Stimulated activated CD8-positive, alpha-beta memory T cell treated with anti-CD3 and anti-CD28 coated beads, Interleukin-4, amount 100 ng/mL, for 1 hour (primary cell): ENCODE results near the gene SNRNP200.
"Not testable (repeated sequence)": the region's sequence is repeated elsewhere in the genome, so short reads cannot be mapped to it uniquely, and the experiment has no call there.

ENCODE experiments used
- DNase-seq, 2 donors: peaks; one replicate each; pipeline ENCODE4 v3.0.0-alpha.2; 2020; ENCODE audit warnings: low read depth in 2 of 2, low spot score in 1 of 2

SNRNP200 gene

DNA sequence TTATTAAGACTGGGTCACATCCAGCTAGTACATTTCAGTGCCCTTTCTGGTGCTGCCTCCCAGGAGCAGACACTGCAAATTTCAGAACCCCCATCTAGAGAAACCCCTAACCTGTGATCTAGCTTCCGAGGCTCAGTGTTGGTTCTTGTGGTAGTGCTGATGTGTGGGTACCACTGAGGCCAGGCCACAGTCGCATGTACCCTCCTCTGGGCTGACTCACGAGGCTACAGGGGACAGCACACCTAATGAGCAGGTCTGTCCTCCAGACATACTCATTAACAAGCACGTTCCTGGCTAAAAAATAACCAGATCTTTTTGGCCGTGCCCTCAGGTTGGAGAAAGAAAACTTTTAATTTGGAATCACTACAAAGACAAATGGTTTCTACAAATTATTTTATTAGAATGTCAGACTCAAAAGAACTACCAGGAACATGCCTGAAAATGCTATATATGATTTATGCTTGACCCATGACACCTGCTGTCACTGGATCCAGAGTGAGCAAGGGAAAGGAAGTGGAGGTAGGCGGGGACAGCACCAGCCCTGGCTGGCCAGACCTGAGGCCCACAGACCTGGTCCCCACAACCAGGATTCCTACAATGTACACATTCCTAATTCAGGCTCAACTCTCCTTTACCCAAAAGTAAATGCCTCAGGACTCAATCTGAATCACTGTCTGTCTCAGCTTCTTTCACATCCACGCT is 30.8 kb downstream of the SNRNP200 start:
- no peak for DNase-seq

DNA sequence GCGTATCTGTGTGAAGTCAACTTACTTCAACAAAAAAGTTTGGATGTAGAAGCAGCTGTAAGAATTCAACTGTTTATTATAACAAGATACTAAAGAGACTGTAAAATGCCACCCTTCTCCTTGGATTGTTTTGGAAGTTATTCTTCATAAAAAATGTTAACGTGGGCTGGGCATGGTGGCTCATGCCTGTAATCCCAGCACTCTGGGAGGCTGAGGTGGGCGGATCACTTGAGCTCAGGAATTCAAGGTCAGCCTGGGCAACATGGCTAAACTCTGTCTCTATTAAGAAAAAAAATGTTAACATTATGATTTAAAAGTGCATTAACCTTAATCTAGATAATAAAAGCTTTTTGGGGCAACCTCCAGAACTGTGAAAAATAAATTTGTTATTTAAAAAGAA is 31.6 kb downstream of the SNRNP200 start:
- no peak for DNase-seq

DNA sequence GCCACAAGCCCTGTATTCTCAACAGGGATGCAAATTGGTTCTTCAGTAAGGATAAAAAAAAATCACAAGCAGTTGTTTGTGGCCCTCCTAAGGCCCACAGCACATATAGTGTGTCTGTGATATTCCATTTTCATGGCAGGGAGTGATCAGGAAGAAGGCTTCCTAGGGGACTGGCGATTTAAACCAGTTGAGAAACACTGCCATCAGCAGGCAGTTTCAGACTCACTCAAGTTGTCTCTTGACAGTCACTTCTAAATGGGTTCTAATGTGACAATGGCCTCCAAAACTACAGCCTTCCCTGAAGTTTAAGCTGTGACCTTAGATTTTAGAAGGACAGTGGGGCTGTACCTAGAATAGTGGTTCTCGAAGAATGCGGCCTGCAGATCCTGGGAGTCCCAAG is 33.4 kb downstream of the SNRNP200 start:
- DNase-seq: no peak

DNA sequence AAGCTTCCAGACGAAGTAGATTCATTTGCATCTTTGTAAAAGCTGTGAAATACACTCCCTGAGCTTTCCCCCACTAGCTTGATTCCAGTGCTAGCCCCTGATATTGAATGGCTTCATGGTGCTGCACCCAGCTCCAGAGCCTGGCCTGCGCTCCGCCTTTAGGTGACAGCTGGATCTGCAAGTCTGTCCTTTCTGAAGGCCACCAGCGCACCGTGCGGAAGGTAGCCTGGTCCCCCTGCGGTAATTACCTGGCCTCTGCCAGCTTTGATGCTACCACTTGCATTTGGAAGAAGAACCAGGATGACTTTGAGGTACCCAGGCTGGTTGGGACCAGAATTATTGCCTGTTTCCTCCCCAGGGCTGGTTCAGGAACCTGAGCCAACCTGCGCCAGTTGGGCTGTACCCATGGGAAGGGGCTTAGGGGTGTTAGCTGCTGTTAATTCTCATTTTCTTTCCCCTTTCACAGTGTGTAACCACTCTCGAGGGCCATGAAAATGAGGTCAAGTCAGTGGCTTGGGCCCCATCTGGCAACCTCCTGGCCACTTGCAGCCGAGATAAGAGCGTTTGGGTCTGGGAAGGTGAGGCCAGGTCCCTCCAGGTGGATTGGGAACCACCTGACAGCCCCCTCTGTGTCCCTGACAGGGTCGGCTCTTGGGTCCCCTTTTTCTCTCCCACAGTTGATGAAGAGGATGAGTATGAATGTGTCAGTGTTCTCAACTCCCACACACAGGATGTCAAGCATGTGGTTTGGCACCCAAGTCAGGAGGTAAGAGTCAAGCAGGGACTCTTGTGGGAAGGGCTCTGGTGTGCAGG is 38.0 kb downstream of the SNRNP200 start:
- DNase-seq: no peak

DNA sequence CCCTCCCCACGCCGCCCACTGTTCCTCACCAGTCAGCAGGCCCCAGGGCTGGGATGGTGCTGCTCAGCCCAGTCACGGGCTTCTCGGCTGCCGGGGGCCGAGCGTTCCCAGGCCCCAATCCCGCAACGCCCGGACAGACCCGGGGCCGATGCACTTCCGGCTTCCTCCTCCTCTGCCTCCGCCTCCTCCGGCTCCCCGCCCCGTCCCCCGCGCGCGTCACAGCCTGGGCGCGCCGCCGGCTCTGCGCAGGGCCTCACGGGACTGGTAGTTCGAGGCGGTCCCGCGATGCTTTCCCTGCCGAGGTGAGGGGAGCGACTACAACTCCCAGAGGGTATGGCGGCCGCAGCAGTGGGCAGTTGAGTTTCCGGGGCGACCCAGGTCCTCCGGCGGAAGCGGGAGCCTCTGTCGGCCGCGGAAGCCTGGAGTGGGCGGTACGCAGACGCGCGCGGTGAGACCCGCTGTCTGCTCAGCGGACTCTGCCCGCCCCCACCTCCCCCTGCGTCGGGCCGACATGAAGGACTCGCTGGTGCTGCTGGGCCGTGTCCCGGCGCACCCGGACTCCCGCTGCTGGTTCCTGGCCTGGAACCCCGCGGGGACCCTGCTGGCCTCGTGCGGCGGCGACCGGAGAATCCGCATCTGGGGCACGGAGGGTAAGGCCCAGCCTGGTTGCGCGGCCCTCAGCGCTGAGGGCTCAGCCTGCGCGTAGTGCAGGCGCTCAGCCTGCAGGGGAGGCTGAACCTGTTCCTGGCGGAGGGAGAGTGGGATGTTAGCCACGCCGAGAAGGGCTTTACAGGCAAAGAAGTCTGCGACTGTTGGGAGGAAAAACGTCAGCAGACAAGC is 39.3 kb downstream of the SNRNP200 start, which contains the start of the genes CIAO1 and TMEM127:
Gene CIAO1 (plus strand): TSS at position 386 of the 840 bp plus-strand sequence. CDS start 126 bp downstream, at position 512.
Gene TMEM127 (minus strand): TSS at position 158 of the 840 bp plus-strand sequence. CDS start 616 bp downstream, outside the sequence.
- DNase-seq: peak; percentile 88 to 94

DNA sequence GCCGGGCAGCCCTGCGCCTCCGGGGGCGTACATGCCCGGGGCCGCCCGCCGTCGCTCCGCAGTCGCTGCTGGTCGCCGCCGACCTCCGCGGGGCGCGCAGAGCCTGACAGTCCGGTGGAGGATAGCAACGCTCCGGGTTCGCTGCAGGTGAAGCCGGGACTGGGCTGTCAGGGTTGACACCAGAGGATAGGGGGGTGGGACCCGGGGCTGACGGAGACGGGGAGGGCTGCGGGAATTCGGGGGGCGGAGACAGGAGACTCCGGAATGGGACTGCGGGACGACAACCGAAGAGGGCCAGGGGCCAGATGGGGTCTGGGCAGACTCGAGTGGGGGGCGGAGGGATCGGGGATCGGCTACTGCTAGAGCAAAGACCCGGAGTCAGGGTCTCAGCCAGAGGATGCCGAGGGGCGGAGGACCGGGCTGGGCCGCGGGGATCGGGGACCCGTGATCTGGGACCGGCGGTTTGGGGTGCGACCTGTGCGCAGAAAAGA is 40.0 kb downstream of the SNRNP200 start:
- peak; percentile 13 to 17 for DNase-seq

DNA sequence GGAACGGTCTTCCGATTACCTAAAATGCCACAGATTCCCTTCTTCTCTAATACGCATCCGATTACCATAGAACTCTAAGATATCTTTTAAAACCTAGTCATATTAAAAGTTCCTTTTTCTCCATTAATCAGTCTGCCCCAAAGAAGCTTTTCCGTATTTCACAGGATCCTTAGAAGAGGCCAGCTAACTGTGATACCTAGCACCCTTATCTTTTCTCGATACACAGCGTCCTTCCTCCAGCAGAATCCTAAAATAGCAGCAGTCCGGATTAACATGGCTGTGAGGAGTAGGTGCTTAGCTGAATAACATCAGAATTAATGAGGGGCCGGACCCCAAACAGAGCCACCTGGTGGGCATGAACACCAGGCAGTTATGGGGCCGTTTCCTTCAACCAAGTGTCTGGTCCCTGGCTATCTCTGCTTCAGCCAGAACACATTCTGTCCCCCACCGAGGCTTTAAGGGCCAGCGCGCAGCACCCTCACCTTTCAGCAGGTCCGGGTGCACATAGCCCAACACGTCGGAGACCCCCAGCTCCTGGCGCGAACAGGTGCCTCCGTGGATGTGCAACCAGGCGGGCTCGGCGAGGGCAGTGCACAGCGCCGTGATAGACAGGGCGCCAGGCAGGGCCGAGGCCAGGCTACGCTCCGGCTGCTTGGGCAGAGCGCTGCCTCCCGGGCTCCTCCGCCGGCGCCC is 40.5 kb downstream of the SNRNP200 start:
- DNase-seq: no peak

DNA sequence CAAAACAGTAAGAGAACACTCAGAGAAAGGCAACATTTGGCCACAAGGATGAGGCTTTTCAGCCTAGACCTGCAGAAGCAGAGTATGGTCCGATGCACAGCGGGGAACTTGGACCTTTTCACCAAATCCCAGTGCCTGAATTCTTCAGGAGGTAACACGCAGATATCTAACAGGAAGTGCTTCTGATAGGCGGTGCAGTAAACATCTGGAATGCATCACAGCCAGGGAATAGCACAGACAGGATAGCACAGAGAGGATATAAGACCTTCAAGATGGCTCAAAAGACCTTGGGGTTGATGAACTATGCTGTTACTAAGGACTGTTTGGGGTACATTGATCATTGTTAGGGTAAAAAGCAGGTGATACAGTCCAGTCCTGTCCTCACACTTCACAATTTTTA is 41.3 kb downstream of the SNRNP200 start:
- no peak for DNase-seq

DNA sequence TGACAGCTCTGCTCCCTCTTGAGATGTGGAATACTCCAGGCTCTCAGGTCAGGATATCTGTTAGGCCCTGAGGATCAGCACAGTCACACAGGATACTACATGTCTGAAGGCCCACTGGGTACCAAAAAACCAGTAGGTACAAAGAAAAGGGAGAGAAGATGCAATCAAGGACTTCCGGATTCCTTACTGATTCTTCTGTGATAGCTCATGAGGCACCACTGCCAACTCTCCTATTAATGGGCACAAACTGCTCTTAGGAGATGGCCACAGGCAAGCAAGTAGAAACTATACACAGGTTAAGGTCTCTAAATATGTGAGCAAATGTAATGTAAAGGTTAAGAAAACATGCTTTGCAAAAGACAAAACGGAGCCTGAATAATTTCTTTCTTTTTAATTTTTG is 43.0 kb downstream of the SNRNP200 start:
- no peak for DNase-seq

DNA sequence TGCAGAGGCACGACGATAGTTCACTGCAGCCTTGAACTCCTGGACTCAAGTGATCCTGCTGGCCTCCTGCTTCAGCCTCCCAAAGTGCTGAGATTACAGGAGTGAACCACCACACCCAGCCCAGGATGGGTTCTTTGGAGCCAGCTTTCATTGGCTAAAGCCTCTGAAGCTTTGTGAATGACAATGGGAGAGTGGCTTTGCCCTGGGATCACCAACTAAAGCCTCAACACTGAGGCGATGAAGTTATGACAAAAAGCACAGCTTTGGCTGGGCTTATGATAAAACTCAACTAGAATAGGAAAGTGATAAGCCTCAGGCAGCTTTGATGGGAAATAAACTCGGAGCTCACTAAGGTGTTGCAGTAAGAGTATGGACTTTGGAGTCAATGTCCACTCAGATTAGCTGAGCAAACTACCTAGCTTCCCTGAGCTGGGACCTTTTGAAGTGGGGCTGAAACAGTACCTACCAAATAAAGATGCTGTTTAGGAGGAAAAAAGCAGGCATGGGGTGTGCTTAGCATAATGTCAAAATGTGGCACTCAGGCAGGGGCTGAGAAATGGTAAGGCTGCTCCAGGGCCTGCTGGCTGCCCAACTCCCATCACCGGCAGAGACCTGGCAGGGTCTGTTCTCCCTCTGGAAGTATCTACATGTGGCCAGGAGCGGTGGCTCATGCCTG is 43.9 kb downstream of the SNRNP200 start:
- DNase-seq: no peak

DNA sequence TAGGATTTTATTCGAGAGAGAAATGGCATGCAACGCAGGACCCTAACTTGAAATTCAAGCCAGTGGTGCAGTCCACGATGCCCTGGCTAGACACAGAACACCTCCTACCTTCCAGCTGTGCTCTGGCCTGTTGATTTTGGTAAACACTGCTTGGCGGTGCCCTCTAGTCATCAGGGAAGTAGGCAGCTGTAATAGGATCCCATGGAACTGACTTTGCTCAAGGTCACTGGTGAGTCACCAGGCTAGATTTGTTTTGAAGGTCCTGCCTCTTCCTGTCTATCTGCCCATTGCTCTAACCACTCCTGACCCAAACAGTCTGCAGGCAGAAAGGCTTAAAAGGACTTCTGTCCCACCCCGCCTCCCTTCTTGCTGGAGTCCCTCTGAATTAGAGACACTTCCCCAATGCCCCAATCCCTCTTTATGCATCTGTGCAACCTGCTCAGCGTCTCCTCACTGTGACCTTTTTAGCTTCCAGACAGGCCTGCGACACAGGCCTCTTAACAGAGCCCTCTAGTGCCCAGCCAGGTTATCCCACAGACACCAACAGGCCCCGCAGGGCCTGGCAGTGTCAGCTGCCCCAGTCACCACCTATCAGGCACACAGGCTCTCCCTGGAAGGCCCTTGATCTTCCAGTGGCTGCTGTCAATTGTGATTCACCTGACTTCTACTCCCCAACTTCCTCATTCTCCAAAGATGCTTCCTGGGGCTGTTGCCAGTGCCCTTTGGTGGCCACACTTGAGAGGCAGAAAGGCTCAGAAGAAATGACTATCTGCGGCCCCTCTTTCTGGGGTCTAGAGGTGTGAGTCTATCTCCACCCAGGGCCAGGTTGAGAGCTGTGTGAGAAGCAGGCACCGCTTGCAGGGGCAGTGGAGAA is 44.7 kb downstream of the SNRNP200 start:
- DNase-seq: no peak

DNA sequence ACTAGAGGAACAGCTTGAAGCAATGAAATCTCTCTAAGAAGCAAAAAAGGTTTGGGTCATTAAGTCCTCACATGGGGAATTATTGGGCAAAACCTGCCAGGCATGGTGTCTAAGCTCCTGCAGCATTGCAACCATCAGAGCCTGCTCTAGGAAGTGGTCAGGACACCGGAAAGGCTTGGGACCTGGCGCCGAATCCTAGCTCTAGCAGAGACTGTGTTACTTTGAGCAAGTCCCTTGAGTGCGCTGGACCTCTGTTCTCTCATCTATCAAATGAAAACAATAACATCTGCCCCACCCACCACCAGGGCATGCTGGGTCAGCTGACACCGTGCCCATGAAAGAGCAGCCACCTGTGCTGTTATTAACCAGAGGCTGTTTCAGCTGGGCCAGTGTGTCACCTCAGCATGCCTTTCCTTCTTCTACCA is 45.8 kb downstream of the SNRNP200 start:
- DNase-seq: no peak

DNA sequence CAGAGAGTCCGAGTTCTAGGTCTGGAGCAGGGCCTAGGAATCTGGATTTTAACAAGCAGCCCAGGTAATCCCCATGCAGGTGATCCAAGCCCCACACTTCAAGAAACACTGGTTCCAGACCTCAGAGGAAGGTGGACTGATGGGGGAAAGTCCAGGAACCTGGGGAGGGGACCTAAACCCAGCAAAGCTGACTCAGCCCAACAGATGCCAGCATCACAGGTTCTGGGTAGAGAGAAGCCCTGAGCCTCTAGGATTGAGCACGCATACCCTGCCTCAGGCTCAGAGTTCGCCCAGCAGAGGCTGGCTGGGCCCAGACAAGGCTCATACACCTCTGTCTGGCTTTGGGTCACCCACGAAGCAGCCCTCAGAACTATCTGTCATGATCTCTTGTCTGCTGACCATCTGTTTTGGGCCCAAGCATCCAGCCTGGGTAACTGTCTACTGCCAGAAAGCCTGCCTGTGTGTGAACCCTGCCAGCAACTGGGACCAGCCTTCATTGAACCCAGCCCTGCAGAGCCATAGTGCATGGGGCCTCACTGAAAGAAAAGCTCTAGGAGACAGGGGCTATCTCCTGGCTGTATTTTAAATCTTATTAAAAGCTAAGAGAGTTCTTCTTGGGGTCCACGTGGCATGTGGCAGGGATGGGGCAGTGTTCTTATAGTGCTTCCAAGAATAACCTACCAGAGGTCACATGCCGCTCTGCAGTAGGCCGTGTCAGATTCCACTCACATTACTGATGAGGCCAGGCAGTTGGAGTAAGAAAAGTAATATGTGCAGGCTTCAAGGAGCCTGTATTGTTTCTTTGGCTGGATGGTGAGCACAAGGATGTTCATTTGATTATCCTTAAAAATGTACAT is 47.0 kb downstream of the SNRNP200 start:
- DNase-seq: no peak

DNA sequence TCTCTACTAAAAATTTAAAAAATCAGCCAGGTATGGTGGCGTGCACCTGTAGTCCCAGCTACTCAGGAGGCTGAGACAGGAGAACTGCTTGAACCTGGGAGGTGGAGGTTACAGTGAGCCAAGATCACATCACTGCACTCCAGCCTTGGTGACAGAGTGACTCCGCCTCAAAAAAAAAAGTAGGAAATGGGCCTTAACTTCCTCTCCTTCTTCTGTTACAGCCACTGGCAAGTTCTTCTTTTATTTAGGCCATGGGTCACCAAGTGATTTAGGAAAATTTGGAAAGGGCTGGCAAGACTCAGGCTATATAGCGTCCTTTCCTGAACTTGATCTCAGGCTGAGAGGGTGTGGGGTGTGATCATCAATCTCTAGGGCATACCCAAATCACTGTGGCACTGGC is 47.6 kb downstream of the SNRNP200 start:
- DNase-seq: not testable (repeated sequence)

DNA sequence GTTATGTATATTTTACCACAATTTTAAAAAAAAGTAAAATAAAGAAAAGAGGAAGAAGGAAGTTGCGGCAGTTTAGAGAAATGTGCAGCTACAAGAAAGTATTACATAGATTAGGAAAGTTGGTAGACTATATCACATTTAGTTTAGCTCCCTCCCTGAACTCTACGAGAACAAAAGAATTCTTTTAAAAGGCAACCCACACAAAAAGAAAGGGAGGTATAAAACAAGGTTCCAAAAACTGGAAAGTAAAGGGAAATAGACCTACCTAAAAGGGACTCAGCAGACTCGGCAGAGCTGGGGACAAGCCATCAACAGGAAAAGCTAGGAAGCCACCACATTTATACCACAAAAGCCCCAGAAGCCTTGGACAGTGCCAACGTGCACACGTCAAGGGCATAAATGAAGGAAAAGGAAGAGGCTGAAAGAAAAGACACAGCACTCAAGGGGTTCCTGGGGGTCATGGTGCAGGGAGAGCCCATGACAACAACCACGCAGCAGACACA is 48.7 kb downstream of the SNRNP200 start:
- no peak for DNase-seq

DNA sequence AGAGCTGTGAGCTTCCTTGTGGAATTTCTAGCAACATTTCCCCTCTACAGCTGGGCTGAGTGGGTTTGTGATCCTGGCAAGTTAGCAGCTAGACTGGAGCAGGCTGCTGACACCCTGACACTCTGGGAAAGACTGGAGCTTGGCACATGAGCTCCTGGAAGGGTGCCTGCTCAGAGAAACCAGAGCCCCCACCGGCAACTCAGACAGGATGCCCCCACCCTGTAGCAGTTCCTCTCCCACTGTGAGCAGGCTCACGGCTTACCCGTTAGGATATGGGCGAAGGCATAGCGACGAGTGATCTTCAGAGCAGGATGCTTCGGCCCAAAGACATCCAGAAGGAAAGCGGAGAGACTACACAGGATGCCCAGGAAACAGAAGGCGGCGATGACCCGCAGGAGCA is 50.8 kb downstream of the SNRNP200 start:
- DNase-seq: no peak

DNA sequence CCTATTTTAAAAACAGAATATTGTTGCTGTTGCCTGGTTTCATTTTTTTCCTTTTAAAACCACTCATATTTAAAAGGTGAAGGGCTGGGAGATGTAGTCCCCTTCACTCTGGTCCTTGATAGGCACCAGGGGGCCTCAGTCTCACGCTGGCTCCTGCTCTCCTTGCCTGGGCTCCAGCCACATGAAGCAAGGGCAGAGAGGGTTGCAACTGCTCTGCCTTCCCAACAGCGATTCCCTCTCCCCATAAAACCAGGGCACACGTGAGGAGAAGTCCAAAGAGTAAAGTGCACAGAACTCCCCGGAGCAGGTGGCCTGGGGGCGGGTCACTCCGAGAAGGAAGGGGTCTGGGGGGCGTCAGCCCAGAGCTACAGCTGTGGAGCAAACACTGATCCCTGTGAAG is 52.3 kb downstream of the SNRNP200 start:
- no peak for DNase-seq

DNA sequence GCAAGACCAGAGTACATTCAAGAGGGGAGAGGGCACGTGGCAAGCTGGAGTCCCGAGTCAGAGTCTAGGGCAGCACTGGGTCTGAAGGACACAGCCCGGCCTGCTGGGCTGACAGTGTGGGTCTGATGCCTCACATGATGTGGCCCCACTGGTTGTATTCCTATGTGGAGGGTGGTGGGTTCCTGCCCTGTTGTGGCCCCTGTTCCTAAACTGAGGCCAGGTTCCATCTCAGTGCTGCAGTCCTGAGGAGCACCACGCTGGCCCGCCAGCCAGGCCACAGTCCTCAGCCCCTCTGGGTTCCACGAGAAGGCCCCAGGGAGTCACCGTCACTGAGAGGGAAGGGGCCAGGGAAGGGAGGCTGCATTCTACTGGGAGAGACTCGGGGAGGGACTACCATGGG is 52.8 kb downstream of the SNRNP200 start:
- no peak for DNase-seq
